HEK293T (cell line): ENCODE measurements around the gene RHEB.

Experiments used
- ARNT ChIP-seq: fragments of 450-650 bp; IDR thresholded peaks from 2 replicates; pipeline ENCODE4 v1.6.1; 2017; ENCODE audit warnings: mild to moderate bottlenecking
- BHLHE40 ChIP-seq: fragments of 450-650 bp; IDR thresholded peaks from 2 replicates; pipeline ENCODE4 v1.6.1; 2016; ENCODE audit warnings: mild to moderate bottlenecking, moderate library complexity, borderline replicate concordance
- FOXA1 ChIP-seq: fragments of 450-650 bp; IDR thresholded peaks from 2 replicates; pipeline ENCODE4 v1.6.1; 2016; ENCODE audit warnings: mild to moderate bottlenecking
- L3MBTL2 ChIP-seq: fragments of 450-650 bp; conservative IDR thresholded peaks from 2 replicates; pipeline ENCODE4 v1.6.1; 2016; ENCODE audit warnings: mild to moderate bottlenecking
- SP1 ChIP-seq: fragments of 450-650 bp; IDR thresholded peaks from 2 replicates; pipeline ENCODE4 v1.6.1; 2017
- SUZ12 ChIP-seq: fragments of 450-650 bp; IDR thresholded peaks from 2 replicates; pipeline ENCODE4 v1.6.1; 2016; ENCODE audit warnings: mild to moderate bottlenecking
- TF ChIP-seq, protein P1 (sequence below): fragments of 450-650 bp; IDR thresholded peaks from 2 replicates; pipeline ENCODE4 v1.6.1; 2016

DNA sequence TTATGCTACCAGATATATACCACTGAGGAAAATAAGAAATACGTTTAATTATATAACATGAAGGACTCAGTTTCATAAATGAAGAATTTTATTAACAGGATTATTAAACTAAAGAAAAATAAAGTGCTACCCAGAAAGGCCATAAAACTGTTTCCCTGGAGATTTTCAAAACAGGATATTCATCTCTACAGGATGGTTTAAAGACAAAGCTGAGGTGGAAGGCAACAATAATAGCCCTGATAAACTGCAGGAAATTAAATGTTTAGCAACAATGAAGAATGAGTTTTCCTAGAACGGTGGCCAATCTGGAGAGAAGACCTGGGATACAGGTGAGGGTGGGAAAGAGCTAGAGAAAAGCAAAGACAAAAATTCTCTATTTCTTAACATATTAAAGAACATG lies 11.9 kb downstream of the RHEB start:
- no peak for TF ChIP-seq BHLHE40
- no peak for TF ChIP-seq SUZ12
- TF ChIP-seq, protein P1, sequence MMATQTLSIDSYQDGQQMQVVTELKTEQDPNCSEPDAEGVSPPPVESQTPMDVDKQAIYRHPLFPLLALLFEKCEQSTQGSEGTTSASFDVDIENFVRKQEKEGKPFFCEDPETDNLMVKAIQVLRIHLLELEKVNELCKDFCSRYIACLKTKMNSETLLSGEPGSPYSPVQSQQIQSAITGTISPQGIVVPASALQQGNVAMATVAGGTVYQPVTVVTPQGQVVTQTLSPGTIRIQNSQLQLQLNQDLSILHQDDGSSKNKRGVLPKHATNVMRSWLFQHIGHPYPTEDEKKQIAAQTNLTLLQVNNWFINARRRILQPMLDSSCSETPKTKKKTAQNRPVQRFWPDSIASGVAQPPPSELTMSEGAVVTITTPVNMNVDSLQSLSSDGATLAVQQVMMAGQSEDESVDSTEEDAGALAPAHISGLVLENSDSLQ: no peak
- no peak for TF ChIP-seq SP1
- no peak for TF ChIP-seq ARNT
- no peak for TF ChIP-seq FOXA1
- TF ChIP-seq L3MBTL2: no peak
